Brain microvascular endothelial cell (primary cell): ENCODE data around the gene AFF3.

Experiments used
- DNase-seq: peaks from one replicate; pipeline ENCODE4 v3.0.0-alpha.2; 2020
- H3K27ac ChIP-seq: fragments of 250-450 bp; sonication (Bioruptor Pico); 2 replicates; pipeline ENCODE4 v1.5.1; 2020; ENCODE audit warnings: mild to moderate bottlenecking, moderate library complexity
- H3K27me3 ChIP-seq: fragments of 250-450 bp; sonication (Bioruptor Pico); replicated peaks from 2 replicates; pipeline ENCODE4 v1.5.1; 2020; ENCODE audit warnings: mild to moderate bottlenecking
- H3K36me3 ChIP-seq: fragments of 250-450 bp; sonication (Bioruptor Pico); replicated peaks from 2 replicates; pipeline ENCODE4 v1.5.1; 2020; ENCODE audit warnings: mild to moderate bottlenecking
- H3K4me3 ChIP-seq: 2 replicates; pipeline ENCODE4 v1.5.1; 2011; ENCODE audit warnings: low read depth, mild to moderate bottlenecking, control low read depth, low read length, moderate library complexity
- CTCF ChIP-seq: IDR thresholded peaks from 2 replicates; pipeline ENCODE4 v1.5.1; 2011; ENCODE audit warnings: low read depth, mild to moderate bottlenecking, moderate library complexity, low read length, control low read depth, inconsistent platforms; ENCODE audit errors: missing control alignments
- in situ Hi-C: cut with HindIII; loops from 2 replicates; pipeline ENCODE4 v1.10.0; 2017; ENCODE audit warnings: low sequenced_read_pairs, low pct_ligation_motif_present

Gene AFF3

DNA sequence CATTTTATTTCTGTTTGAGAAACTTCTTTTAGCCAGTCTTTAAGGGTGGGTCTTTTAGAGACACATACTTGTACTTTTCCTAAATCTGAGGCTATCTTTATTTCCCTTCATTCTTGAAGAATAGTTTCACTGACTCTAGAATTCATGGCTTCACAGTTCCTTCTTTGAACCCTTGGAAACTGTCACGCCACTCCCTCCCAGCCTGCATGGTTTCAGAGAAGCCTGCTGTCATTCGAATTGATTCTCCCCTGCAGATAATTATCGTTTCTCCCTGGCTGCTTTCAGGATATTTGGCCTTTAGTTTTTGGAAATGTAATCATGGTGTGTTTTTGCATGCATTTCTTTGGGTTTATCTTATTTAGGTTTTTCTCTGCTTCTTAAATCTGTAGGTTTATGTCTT is 580.6 kb downstream of the AFF3 start:
- Histone ChIP-seq H3K36me3 (no peaks in the 10 kb centered on the region), H3K27ac (no peak overlapping the region)
- in situ Hi-C loops = no loop called here

DNA sequence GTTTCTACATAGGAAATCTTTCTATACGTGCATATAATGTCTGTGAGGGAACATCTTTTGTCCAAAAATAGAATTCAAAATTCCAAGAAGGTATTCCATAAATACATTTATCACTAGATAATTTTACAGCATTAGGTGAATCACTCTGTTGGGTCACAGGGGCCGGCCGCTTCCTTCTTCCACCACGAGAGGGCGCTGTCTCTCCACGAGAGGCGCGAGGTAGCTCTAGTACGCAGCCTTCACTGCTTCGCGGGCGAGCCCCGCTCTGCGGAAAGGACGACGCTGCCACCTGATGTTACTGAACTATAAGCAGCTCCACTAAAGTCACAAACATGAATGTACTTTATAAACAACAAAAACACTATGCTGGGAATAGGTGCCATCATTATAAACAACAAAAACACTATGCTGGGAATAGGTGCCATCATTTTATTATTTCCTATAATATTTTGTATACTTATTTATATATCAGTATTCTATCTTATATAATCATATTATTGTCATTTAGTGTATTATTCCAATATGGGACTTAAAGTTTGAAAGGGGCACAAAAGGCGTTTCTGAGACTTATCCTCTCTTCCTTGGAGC is 583.2 kb downstream of the AFF3 start:
- H3K36me3 ChIP-seq = no peaks in the 10 kb centered on the region
- no peak overlapping the region for H3K4me3 ChIP-seq
- DNase-seq = peak; percentile 73
- no peaks in the 10 kb centered on the region for H3K27me3 ChIP-seq
- TF ChIP-seq CTCF = peak; percentile 97
- in situ Hi-C loops = no loop called here
- no peak overlapping the region for H3K27ac ChIP-seq

More for the DNA sequence above, 580.6 kb downstream of the AFF3 start:
- H3K4me3 ChIP-seq = no peak overlapping the region
- no peaks in the 10 kb centered on the region for H3K27me3 ChIP-seq
- no peak for DNase-seq
- TF ChIP-seq CTCF = no peak

- Histone ChIP-seq H3K27me3 (no peaks in the 10 kb centered on the region), H3K36me3 (no peaks in the 10 kb centered on the region), H3K27ac (no peak overlapping the region), H3K4me3 (no peak overlapping the region)
- in situ Hi-C loops = no loop called here
- no peak for DNase-seq
- TF ChIP-seq CTCF = no peak
Observed at GRCh38 chr2:99555404-99555803, 587.0 kb downstream of the AFF3 start.

GRCh38 chr2:99554871-99555270 is 587.5 kb downstream of the AFF3 start:
- in situ Hi-C loops = no loop called here
- H3K4me3 ChIP-seq = no peak overlapping the region
- DNase-seq = no peak
- no peak for TF ChIP-seq CTCF
- H3K27ac ChIP-seq = no peak overlapping the region
- H3K27me3 ChIP-seq = no peaks in the 10 kb centered on the region
- no peaks in the 10 kb centered on the region for H3K36me3 ChIP-seq

DNA sequence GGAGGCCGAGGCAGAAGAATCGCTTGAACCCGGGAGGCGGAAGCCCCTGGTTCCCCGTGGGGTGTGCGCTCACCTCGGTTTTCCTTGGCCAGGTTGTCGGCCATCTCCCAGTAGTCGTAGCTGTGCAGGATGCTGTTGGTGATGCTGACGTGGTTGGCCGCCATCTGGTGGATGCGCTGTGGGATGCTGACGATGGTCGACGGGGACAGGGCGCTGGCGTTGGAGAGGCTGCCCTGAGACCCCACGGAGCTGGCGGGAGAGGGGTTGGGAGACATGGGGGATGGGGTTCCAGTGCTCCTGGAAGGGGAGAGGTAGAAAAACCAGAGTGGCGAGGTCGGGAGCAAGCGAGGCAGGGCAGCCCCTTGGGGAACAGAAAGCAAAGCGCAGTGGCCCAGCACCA is 588.2 kb downstream of the AFF3 start:
- in situ Hi-C loops = no loop called here
- H3K36me3 ChIP-seq = no peaks in the 10 kb centered on the region
- no peak overlapping the region for H3K4me3 ChIP-seq
- H3K27ac ChIP-seq = no peak overlapping the region
- no peak for DNase-seq
- peak; percentile 46 for TF ChIP-seq CTCF
- H3K27me3 ChIP-seq = no peaks in the 10 kb centered on the region

- no peak for DNase-seq
- no peaks in the 10 kb centered on the region for H3K36me3 ChIP-seq
Observed at GRCh38 chr2:99552529-99552928, 589.9 kb downstream of the AFF3 start.

More at GRCh38 chr2:99552529-99552928, 589.9 kb downstream of the AFF3 start:
- no peaks in the 10 kb centered on the region for H3K27me3 ChIP-seq
- H3K4me3 ChIP-seq = no peak overlapping the region
- no peak for TF ChIP-seq CTCF
- in situ Hi-C loops = no loop called here
- H3K27ac ChIP-seq = no peak overlapping the region
